ENCODE results near the gene TBX5.

GRCh38 chr12:114450515-114451300 is 44.8 kb upstream of the TBX5 start:
- no peak for TF ChIP-seq REST (IDR thresholded peaks at IDR 0.05; ENCODE audit: insufficient read depth in 1 of 2, low read depth in 2 of 2, low read length in 2 of 2)
- TF ChIP-seq TAF1 (IDR thresholded peaks at IDR 0.05; ENCODE audit: borderline replicate concordance, insufficient read depth, low read length) = no peak
- no peak for TF ChIP-seq SIN3A (IDR thresholded peaks at IDR 0.05; ENCODE audit: borderline replicate concordance, insufficient read depth, low read length)

All from PFSK-1 (cell line).